Activated CD4-positive, alpha-beta T cell treated with anti-CD3 and anti-CD28 coated beads for 48 hours (primary cell): ENCODE data around the gene NKD2.

Experiments
- DNase-seq: peaks from one replicate; pipeline ENCODE4 v3.0.0-alpha.2; 2020

NKD2 gene

DNA sequence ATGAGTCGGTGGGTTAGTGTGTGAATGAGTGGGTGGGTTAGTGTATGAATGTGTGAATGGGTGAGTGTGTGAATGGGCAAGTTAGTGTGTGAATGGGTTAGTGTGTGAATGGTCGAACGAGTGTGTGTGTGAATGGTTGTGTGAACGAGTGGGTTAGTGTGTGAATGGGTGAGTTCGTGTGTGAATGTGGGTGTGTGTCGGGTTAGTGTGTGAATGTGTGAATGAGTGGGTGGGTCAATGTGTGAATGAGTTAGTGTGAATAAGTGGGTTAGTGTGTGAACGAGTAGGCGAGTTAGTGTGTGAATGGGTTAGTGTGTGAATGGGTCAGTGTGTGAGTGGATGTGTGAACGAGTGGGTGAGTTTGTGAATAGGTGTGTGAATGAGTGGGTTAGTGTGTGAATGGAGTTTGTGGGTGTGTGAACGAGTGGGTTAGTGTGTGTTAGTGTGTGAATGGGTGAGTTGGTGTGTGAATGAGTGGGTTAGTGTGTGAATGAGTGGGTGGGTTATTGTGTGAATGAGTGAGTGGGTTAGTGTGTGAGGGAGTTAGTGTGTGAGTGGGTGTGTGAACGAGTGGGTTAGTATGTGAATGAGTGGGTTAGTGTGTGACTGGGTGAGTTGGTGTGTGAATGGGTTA lies 38.8 kb downstream of the NKD2 start:
- DNase-seq = no peak

DNA sequence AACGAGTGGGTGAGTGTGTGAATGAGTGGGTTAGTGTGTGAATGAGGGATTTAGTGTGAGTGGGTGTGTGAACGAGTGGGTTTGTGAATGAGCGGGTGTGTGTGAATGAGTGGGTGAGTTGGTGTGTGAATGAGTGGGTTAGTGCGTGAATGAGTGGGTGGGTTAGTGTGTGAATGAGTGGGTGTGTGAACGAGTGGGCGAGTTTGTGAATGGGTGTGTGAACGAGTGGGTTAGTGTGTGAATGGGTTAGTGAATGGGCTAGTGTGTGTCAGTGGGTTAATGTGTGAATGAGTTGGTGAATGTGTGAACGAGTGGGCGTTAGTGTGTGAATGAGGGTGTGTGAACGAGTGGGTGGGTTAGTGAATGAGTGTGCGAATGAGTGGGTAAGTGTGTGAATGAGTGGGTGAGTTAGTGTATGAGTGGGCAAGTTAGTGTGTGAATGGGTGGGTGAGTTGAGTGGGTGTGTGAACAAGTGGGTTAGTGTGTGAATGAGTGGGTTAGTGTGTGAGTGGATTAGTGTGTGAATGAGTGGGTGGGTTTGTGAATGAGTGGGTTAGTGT lies 39.6 kb downstream of the NKD2 start:
- no peak for DNase-seq

DNA sequence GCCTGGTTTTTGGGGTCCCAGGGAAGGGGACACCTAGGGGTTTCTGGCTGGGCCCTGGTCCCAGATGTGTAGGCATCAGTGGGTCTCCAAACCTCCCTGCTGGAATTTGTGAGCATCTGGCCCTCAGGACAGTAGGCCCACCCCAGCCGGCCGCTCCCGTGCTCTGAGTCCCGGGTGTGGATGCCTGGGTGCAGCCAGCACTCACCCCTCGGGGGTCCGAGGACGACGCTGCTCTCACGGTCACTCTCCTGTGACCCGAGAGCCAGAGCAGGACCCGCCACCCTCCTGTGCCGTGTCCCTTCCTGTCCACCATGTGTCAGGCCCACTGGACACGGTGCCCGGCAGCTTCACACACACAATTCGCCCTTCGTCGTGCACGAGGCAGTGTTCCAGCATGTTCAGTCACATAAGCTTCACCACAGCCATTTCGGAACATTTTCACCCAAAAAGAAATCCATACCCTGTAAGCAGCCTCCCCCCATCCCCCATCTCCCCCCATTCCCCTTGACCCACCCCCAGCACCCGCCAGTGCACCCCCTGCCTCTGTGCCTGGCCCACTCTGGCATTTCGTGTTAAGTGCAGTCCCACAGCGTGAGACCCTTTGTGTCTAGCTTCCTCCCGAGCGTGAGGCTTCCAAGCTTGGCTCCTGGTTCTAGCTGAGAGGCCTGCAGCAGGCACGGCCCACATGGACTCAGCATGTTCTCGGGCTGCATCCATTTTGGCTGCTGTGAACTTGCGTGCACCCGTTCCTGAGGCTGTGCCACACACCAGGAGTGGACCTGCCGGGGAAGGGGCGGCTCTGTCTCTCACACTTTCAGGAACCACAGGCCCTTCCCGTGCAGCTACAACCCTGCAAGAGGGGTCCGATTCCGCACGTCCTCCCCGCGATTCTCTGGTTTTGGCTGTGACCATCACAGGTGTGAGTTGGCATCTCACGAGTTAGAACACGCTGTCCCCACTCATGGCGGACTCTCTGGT lies 40.5 kb downstream of the NKD2 start:
- DNase-seq = no peak

DNA sequence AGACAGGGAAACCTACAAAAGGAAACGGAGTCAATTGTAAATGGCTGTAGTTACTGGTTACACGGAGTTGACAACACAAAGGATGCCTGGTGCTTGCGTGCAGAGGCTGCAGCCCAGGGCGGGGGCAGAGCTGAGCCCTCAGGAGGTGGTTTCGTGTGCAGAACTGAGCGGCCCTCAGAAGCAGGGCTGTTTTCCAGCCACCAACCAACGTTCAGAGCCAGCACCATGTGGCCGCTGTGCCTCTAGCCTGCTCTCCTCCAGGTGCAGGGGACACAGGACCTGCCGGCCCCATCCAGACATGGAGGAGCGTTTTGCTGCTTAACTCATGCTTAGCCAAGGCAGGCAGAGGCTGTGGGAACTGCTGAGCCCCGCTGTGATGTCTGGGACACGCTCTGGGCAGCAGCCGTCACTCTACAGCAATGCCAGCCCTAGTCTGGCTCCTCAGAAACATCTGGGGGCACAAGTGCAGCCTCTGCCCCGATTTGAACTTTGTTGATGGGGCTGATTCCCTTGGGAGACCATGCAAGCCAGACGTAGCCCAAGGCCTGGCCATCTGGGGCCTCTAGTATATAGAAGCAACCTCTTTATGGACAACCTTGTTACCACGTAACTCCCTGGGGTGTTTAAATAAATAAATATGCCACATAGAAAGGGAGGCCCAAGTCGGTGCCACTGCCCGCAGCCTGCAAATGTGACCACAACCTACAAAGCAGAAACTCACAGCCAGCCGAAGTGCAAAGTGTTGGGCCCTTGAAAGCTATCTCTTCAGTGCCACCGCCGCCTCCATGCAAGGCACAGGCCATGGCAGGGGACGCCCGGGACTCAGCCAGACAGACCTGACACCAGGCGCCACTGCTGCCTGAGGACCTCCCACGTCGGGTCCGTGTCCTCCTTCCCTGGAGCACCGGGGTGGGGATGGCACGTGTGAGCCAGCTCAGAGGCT lies 42.1 kb downstream of the NKD2 start:
- no peak for DNase-seq

DNA sequence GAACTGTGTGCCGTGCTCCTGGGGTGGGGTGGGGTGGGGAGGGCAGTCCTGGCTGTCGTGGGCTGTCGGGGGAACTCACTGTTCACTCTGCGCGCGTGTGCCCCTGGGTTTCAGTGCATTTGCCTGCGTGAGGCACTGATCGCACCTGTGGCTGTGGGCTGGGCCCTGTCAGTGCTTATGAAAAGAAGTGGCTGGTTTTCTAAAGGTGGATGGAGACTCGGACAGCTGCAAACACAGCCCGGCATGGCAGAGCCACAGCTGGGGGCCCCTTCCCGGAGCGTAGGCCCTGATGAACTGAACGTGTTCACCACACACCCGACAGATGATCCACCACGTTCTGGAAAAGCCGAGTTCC lies 42.7 kb downstream of the NKD2 start:
- no peak for DNase-seq

DNA sequence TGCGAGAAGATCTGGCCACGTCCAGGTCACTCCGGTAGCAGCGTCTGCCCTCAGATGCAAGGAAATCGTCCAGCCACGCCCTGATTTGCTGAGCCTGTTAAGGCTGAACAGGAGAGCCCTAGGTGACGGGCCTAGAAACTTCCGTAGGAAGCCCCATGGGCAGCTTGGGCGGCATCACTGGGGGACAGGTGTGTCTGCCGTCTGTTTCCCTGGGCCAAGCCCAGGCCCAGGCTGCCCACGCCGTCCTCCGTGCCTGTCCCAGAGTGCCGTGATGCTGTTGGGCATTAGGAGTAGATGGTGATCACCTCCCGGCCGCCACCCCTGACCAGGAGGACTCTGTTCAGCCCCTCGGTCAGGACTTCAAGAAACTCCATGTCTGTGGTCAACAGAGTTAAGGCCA lies 43.5 kb downstream of the NKD2 start:
- DNase-seq = no peak

DNA sequence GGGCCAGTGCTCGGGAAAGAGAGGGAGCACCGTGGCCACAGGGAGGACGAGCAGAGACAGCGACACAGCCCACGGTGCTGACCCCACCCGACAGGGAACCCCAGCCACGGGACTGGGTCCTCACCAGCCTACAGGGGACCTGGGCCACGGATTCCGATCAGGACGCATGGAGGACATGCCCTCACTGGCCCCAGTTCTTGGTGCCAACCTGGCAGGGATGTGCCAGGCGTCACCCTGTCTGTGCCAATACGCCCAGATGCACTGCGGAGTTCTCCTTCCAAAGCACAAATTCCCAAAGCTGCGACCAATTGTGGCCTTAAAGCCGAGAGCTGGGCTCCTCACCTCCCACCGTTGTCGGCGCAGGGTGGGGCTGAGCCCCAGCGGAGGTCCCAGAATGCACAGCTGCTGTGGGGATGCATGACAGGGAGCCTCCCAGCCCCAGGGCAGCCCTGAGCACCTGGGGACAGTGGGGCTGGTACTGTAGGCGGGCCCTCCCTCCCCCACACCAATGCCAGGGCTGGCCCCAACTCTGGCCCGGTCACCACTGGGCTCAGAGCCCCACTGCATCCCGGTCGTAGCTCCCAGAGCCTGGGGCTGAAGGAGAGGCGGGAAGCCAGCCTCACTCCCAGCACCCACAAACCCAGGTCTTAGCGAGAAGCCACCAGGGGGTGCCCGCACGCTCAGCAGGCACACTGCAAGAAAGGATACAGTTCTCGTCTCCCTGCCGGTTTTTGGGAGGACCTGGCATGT lies 44.2 kb downstream of the NKD2 start:
- no peak for DNase-seq

DNA sequence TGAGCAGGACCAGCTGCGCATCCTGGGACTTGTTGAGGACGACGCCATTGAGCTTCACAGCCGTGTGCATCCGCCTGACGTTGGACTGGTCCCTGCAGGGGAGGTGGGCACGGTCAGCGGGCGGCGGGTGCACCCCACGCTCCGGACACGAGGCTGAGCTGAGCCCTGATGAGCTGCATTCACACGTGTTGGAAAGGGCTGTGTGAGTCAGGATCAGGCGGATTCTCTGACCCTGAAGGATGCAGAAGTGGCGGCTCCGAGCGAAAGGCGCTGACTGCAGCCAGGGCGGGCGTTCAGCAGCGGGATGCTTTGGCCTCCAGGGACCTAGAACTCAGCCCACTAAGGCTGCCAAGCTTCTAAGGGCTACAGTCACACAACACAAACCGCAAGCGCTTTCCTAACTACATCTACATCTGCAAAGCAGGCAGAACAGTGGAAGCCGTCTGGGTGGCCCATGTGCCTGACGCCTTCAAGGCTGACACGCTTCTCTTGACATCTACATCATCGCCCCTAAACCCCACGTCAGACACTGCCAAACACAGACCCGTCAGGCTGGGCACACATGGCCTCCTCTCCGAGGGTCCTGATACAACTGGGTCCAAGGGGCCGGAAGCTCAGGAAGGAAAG lies 44.9 kb downstream of the NKD2 start:
- no peak for DNase-seq

DNA sequence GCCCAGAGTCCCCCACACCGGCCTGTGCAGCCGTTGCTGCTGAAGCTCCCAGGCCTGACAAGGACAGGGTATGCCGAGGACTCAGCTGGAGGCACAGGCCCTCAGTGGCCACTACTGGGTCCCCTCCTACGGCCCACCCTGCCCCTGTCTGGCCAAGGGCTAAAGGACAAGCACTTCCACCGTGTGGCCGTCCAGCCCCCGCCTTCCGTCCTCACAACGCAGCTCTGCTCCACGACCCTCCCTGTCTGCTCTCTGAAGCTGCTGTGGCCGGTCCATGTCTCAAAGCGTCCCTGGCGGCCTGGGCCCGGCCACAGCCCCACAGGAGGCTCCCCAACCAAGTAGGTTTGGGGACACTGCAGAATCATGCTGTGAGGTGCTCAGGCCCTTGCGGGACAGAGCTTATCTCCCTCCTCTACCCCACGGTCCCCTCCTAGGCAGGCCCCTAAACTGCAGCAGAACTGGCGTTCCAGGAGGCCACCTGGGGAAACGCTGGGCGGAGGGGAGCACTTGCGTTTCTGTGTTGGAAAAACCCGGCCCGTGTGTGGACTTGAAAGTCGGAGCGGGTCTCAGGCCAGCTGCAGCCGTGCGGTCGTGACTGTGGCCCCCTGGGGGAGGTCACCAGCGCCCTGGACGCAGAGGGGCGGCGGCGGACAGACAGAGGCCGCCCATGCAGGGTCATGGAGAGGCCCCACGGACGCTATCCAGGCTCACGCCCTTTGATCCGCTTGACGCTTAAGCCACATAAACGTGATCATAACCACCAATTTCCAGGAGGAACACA lies 45.6 kb downstream of the NKD2 start:
- no peak for DNase-seq

DNA sequence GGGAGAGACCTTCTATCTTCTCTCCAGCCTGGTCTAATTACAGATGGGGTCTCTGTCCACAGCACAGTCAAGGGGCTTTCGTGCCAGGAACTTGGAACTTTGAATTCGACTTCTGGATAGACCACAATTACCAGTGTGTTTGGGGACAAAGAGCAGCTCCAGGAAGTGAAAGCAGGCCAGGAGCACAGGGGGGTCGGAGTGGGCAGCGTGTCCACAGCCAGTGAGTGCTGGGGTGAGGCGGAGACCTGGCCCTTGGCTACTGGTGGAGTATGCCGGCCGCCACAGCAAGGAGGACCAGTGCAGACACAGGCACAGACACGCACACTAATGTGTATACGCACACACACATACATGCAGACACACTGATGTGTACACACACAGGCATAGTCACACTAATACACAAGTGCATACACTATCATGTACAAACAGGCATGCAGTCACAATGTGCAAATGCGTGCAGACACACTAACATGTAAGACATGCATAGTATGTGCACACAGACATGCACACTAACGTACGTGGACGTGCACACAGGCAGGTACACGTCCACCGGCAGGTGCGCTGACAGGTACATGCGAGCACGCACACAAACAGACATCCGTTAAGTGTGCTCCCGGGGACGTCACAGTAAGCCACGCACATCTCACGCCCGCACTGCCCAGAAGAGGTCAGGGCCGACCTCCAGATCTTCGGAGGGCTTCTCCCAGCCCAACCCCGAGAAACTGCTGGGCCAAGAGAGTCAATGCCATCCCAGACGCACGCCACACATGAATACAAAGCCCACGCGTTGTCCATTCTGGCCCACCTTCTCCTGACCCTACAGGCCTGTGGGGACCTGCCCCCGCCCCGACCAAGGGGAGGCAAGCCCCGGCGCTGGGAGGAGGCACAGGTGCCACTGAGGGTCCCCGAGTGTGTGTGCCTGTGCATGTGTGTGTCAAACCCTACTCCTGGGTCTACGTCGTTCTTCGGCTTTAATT lies 46.5 kb downstream of the NKD2 start:
- DNase-seq = no peak

DNA sequence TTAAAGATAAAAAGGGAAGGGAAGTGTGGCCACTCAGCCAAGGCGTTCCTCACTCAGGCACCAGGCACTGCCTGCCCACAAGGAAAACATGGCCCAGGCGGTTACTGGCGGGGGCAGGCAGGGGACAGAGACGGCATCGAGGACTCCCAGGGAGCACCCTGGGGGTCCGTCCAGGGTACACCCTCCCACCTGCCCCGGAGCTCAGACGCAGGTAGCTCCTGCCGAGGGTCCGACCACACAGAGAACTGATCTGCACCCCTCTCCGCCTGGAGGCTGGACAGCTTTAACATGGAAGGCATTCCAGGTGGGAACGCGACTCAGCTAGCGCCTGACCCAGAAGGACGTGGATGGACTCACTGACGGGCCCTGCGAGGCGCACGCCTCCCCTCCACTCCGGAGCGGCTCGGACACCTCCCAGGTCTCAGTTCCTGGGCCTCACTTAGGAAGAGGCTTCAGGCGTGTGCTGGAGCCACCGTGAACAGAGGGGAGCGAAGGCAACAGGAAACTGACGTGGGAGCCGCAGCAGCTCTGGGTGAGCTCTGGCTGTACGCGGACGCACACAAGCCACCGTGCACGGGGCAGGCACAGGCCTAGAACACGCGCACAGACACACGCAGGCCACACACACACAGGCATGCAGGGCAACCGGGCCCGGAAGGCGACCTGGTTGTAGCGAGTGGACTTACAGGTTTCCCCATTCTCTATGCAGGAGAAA lies 47.5 kb downstream of the NKD2 start:
- DNase-seq = no peak

DNA sequence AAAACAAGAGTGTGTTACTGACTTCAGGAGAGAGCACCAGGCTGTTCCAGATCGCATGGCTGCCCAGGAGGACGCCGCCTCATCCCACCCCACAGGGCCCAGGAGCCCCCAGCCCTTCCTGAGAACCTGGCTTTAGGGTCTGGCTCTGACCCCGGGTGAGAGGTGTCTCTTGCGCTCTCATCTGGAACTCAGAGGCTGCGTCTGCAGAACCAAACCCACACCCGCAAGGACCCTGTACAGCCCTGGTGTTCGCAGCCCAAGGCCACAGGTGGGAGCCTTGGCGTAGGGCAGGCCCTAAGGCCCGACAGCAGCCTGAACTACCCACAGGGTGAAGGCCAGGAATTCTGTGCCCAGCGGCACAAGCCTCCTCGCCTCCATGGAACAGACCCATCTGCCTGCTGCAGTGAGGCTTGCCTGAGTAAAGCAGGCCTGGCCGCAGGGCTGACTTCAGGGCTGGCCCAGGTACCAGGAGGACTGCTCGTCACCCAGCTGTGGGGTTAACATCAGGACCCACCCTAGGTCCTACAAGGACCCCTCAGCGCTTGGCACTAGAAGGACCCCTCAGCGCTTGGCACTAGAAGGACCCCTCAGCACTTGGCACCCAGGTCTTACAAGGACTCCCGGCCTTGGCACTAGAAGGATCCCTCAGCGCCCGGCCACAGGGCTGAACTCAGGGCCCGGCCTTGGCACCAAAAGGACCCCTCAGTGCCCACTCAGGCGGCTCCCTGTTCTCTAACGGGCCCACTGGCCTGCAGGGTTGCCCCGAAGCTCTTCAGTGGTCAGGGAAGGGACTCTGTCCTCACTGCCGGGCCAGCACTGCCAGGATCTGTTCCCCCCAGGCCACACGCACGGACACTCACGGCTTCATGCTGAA lies 48.2 kb downstream of the NKD2 start:
- DNase-seq = no peak

DNA sequence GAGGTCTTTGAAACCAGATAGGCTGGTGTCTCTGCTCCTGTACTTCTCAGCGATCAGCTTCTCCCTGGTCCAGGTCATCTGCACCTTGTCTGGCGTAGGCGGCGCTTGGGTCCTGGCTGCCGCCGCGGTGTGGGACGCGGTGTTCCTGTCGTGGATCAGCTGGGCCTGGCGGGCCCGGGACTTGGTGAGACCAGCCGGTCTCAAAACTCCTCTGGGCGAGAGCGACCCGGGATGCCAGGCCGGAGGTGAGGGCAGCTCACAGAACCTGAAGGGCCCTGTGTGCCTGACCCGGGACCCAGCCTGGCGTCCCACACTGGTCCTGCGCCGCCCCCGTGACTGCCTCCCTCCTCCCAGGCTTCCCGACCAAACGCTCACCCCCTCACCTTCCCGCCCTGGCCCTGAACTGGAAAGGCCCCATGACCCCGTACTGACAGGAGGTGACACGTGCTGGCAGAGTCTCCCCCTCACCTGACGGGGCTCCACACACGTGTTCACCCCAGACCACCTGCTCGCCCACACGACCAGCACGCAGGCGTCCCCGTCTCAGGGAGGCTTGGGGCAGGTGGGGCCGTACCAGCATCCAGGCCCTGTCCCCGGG lies 49.0 kb downstream of the NKD2 start:
- no peak for DNase-seq

DNA sequence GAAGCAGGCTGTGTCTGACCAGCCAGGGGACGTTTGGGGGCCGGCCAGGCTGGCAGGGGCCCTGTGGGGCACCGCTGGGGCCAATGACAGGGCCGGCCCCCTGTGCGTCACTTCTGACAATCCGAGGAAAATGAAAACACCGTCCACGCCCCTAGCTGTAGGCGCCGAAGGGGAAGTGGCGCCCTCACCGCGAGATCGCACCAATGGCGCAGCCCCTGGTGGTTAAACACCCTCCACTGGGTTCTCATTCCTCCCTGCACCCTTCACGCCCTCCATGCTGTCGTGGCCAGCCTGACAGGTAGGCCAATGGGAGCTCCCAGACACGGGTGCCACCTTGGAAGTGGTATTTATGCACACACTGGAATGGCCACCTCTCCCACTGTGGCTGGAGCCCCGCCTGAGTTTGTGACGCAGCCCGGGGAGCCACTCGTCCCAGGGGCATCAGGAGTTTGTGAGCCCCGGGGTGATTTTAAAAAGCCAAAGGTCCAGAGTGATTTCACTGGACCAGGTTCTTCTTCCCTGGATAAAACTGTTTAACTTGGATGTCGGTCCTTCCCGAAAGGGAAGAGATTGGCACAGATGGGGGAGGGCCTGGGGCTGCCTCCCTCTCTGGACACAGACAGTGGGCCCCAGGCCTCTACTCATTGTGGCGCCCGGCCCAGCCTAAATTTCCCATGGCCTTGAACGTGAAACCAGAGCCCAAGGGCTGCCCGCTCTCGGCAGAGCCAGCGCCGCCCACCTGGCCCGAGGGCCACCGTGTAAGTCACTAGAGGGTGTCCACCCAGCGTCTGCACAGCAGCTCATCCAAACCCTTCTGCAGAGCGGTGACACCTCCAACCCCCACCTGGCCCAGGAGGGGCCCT lies 49.7 kb downstream of the NKD2 start:
- DNase-seq = no peak

DNA sequence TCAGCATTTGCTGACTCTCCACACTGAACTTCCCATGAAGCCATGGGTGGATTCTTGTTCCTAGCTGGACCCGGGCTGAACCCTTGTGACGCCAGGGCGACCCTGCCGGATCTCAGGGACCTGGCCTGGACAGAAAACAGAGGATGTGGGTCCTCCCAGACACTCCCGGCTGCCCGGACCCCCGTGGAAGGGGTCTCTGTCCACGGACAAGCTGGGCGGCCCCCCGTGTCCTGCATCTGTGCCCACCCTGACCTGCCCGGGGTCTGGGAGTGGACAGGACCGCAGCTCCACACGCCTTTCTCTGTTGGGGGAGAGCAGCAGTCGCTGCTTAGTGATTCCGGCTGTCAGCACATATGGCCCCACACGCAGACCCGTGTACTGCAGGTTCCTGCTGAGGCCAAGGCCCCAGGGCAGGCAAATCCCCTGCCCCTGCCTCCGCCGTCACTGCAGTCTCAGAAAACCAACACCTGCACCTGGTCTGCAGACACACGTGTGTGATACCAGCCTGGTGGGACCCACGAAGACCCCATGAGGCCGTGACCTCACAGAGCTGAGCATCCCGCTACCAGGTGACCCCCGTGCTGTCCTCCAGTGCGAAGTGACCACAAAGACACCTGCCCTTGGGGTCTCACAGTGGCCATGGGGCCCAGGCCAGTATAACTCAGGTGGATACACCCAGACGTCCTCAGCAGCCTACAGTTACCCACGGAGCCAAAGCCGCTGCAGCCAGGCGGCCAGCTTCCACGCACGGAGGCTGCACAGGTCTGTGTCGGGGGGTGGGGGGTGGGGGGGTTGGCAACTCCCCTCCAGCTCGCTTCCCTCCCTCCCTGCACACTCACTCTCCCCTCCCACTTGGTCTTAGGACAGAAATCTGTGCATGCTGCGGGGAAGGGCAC lies 50.6 kb downstream of the NKD2 start:
- no peak for DNase-seq
